Cardiac muscle cell (in vitro differentiated cells and primary cell): ENCODE data around the gene TUFT1. TPM values are rescaled to one million over a fixed set of nuclear protein-coding genes. Genes with fewer than 3 reads are reported as not detected.

ENCODE experiments used
- DNase-seq, 2 donors: peaks; one replicate each; pipeline versions ENCODE4 v3.0.0 to v3.0.0-alpha.2; 2010 to 2017; ENCODE audit warnings: low read depth in 1 of 2, low spot score in 1 of 2
- H3K27ac ChIP-seq: fragments of 200-600 bp; sonication (generic); 2 replicates; pipeline ENCODE4 v1.5.1; 2016
- H3K27me3 ChIP-seq: fragments of 200-600 bp; sonication (generic); 2 replicates; pipeline ENCODE4 v1.6.0; 2016; ENCODE audit warnings: control low read depth
- H3K36me3 ChIP-seq: fragments of 200-600 bp; sonication (generic); 2 replicates; pipeline ENCODE4 v1.5.1; 2016; ENCODE audit warnings: control low read depth
- H3K4me1 ChIP-seq: fragments of 200-600 bp; sonication (generic); 2 replicates; pipeline ENCODE4 v1.8.1; 2017; ENCODE audit warnings: low read depth, mild to moderate bottlenecking, mixed run types
- H3K4me3 ChIP-seq: fragments of 200-600 bp; sonication (generic); 2 replicates; pipeline ENCODE4 v1.5.1; 2016; ENCODE audit warnings: mild to moderate bottlenecking
- H3K9me3 ChIP-seq: fragments of 200-600 bp; sonication (generic); 2 replicates; pipeline ENCODE4 v1.5.1; 2017; ENCODE audit warnings: low read depth, mild to moderate bottlenecking, control low read depth
- CTCF ChIP-seq: IDR thresholded peaks from 2 replicates; pipeline ENCODE4 v1.5.1; 2012; ENCODE audit warnings: low read depth, mild to moderate bottlenecking, low read length
- polyA plus RNA-seq: library from polyadenylated mRNA; unstranded; fragments of >200 nt; fragmentation: Nextera tagmentation; extraction: Ambion mirVana; gene quantifications from 2 replicates; pipeline ENCODE4 v1.2.1, GENCODE V29; 2016
- total RNA-seq: library from RNA; depleted of rRNA; stranded (reverse); fragments of >200 nt; gene quantifications from 2 replicates; pipeline ENCODE4 v1.2.3, GENCODE V29; 2016

TUFT1 gene
- total RNA-seq (7.0 TPM in 2 replicates), polyA plus RNA-seq (7.7 and 9.0 TPM in 2 replicates)

GRCh38 chr1:151540021-151540981 is at the start of gene TUFT1:
TUFT1 (plus strand) TSS chr1:151540309; CDS start chr1:151540367, 58 bp downstream.
- H3K4me1 ChIP-seq = no peaks in the 10 kb centered on the region
- H3K27ac ChIP-seq = peak within 1 kb of the TSS; percentile 93
- no peaks in the 10 kb centered on the region for H3K9me3 ChIP-seq
- peak; percentile 86 to 98 for DNase-seq
- H3K27me3 ChIP-seq = no peaks in the 10 kb centered on the region
- no peaks in the 10 kb centered on the region for H3K36me3 ChIP-seq
- TF ChIP-seq CTCF = no peak
- peak within 1 kb of the TSS; percentile 46 for H3K4me3 ChIP-seq

GRCh38 chr1:151491641-151492040 is 48.5 kb upstream of the TUFT1 start:
- DNase-seq = no peak
- no peak overlapping the region for H3K4me3 ChIP-seq
- H3K27ac ChIP-seq = no peak overlapping the region
- H3K27me3 ChIP-seq = no peaks in the 10 kb centered on the region
- H3K36me3 ChIP-seq = no peaks in the 10 kb centered on the region
- no peak for TF ChIP-seq CTCF
- H3K9me3 ChIP-seq = no peaks in the 10 kb centered on the region
- no peaks in the 10 kb centered on the region for H3K4me1 ChIP-seq

- no peak for DNase-seq
- Histone ChIP-seq H3K4me3 (no peak overlapping the region), H3K4me1 (no peaks in the 10 kb centered on the region), H3K36me3 (no peaks in the 10 kb centered on the region), H3K27me3 (no peaks in the 10 kb centered on the region), H3K9me3 (no peaks in the 10 kb centered on the region), H3K27ac (no peak overlapping the region)
- TF ChIP-seq CTCF = no peak
Observed at GRCh38 chr1:151492120-151492519, 48.0 kb upstream of the TUFT1 start.

- Histone ChIP-seq H3K27ac (no peak overlapping the region), H3K36me3 (no peaks in the 10 kb centered on the region), H3K4me3 (no peak overlapping the region), H3K9me3 (no peaks in the 10 kb centered on the region), H3K27me3 (no peaks in the 10 kb centered on the region), H3K4me1 (no peaks in the 10 kb centered on the region)
- no peak for TF ChIP-seq CTCF
- no peak for DNase-seq
Observed at GRCh38 chr1:151493042-151493441, 47.1 kb upstream of the TUFT1 start.

- DNase-seq = peak in 1 of 2 donors; percentile 79
Observed at GRCh38 chr1:151494741-151495281, 45.3 kb upstream of the TUFT1 start.

More at GRCh38 chr1:151494741-151495281, 45.3 kb upstream of the TUFT1 start:
- H3K27ac ChIP-seq = no peak overlapping the region
- no peak for TF ChIP-seq CTCF
- no peak overlapping the region for H3K4me3 ChIP-seq
- H3K4me1 ChIP-seq = no peaks in the 10 kb centered on the region
- no peaks in the 10 kb centered on the region for H3K9me3 ChIP-seq
- no peaks in the 10 kb centered on the region for H3K27me3 ChIP-seq
- H3K36me3 ChIP-seq = no peaks in the 10 kb centered on the region
